Mesenchymal stem cell (in vitro differentiated cells and primary cell): ENCODE results near the gene LY86.

Experiments
- DNase-seq: peaks from one replicate; pipeline ENCODE4 v3.0.0-alpha.2; 2013
- H2AFZ ChIP-seq: one replicate; pipeline ENCODE4 v1.6.1; 2013; ENCODE audit warnings: low read depth, mild to moderate bottlenecking, control low read depth, inconsistent platforms, low read length, moderate library complexity
- H2AK5ac ChIP-seq: 2 replicates; pipeline ENCODE4 v1.6.1; 2013; ENCODE audit warnings: low read length, moderate library complexity, mild to moderate bottlenecking, inconsistent platforms; ENCODE audit not compliant: severe bottlenecking
- H2BK120ac ChIP-seq: one replicate; pipeline ENCODE4 v1.6.1; 2013; ENCODE audit warnings: low read depth, mild to moderate bottlenecking, inconsistent platforms, low read length, moderate library complexity
- H2BK12ac ChIP-seq, 2 experiments: one replicate each; pipeline ENCODE4 v1.6.1; 2013; ENCODE audit warnings: inconsistent platforms in 2 of 2, low read length in 2 of 2, mild to moderate bottlenecking in 2 of 2, moderate library complexity in 2 of 2, control low read depth in 1 of 2
- H2BK15ac ChIP-seq: one replicate; pipeline ENCODE4 v1.6.1; 2013; ENCODE audit warnings: mild to moderate bottlenecking, low read depth, inconsistent platforms; ENCODE audit not compliant: poor library complexity, severe bottlenecking
- H2BK5ac ChIP-seq: 2 replicates; pipeline ENCODE4 v1.6.1; 2013; ENCODE audit warnings: low read depth, mild to moderate bottlenecking, low read length, control low read depth, inconsistent platforms; ENCODE audit not compliant: poor library complexity, severe bottlenecking
- H3K14ac ChIP-seq, 2 experiments: one replicate each; pipeline ENCODE4 v1.6.1; 2013; ENCODE audit warnings: inconsistent platforms in 2 of 2, low read length in 2 of 2, control low read depth in 1 of 2, mild to moderate bottlenecking in 1 of 2, moderate library complexity in 1 of 2
- H3K18ac ChIP-seq, 2 experiments: one replicate each; pipeline ENCODE4 v1.6.1; 2013; ENCODE audit warnings: inconsistent platforms in 2 of 2, low read length in 2 of 2, control low read depth in 1 of 2, low read depth in 1 of 2, mild to moderate bottlenecking in 1 of 2
- H3K23ac ChIP-seq, 2 experiments: one replicate each; pipeline ENCODE4 v1.6.1; 2013; ENCODE audit warnings: inconsistent platforms in 2 of 2, low read length in 2 of 2, mild to moderate bottlenecking in 2 of 2, moderate library complexity in 2 of 2, control low read depth in 1 of 2
- H3K27ac ChIP-seq: 2 replicates; pipeline ENCODE4 v1.5.1; 2013; ENCODE audit warnings: mild to moderate bottlenecking, moderate library complexity, low read length, control low read depth, inconsistent platforms; ENCODE audit not compliant: poor library complexity, severe bottlenecking
- H3K27me3 ChIP-seq, 2 experiments: 2 replicates each; pipeline versions ENCODE4 v1.6.1 to v1.7.0; 2013; ENCODE audit warnings: low read length in 2 of 2, mild to moderate bottlenecking in 2 of 2, moderate library complexity in 2 of 2, control low read depth in 1 of 2, inconsistent platforms in 1 of 2; ENCODE audit not compliant: control insufficient read depth in 1 of 2, insufficient read depth in 1 of 2
- H3K36me3 ChIP-seq, 2 experiments: 2 replicates each; pipeline versions ENCODE4 v1.6.1 to v1.7.0; 2013; ENCODE audit warnings: low read length in 2 of 2, control low read depth in 1 of 2, inconsistent platforms in 1 of 2, low read depth in 1 of 2, mild to moderate bottlenecking in 1 of 2; ENCODE audit not compliant: insufficient read depth in 2 of 2, control insufficient read depth in 1 of 2
- H3K4ac ChIP-seq, 2 experiments: one replicate each; pipeline ENCODE4 v1.6.1; 2013; ENCODE audit warnings: inconsistent platforms in 2 of 2, low read length in 2 of 2, mild to moderate bottlenecking in 2 of 2, moderate library complexity in 2 of 2, control low read depth in 1 of 2, low read depth in 1 of 2
- H3K4me1 ChIP-seq: 2 replicates; pipeline ENCODE4 v1.6.1; 2013; ENCODE audit warnings: low read depth, low read length, control low read depth; ENCODE audit not compliant: control insufficient read depth, insufficient read depth
- H3K4me2 ChIP-seq: 2 replicates; pipeline ENCODE4 v1.6.1; 2013; ENCODE audit warnings: low read length, mild to moderate bottlenecking, inconsistent platforms; ENCODE audit not compliant: poor library complexity, severe bottlenecking
- H3K4me3 ChIP-seq, 2 experiments: 2 replicates each; pipeline versions ENCODE4 v1.5.1 to v1.7.0; 2013; ENCODE audit warnings: low read length in 2 of 2, mild to moderate bottlenecking in 2 of 2, control low read depth in 1 of 2, low read depth in 1 of 2; ENCODE audit not compliant: insufficient read depth in 1 of 2
- H3K79me1 ChIP-seq: replicated peaks from 2 replicates; pipeline ENCODE4 v1.6.1; 2013; ENCODE audit warnings: mild to moderate bottlenecking, control low read depth, low read length, inconsistent platforms; ENCODE audit not compliant: poor library complexity, severe bottlenecking
- H3K9ac ChIP-seq: 2 replicates; pipeline ENCODE4 v1.7.0; 2013; ENCODE audit warnings: mild to moderate bottlenecking, low read length, moderate library complexity
- H3K9me3 ChIP-seq: 2 replicates; pipeline ENCODE4 v1.7.0; 2013; ENCODE audit warnings: mild to moderate bottlenecking, low read length; ENCODE audit not compliant: control insufficient read depth
- H4K8ac ChIP-seq: one replicate; pipeline ENCODE4 v1.6.1; 2013; ENCODE audit warnings: inconsistent platforms, mild to moderate bottlenecking, low read length, moderate library complexity
- H4K91ac ChIP-seq: one replicate; pipeline ENCODE4 v1.6.1; 2013; ENCODE audit warnings: mild to moderate bottlenecking, low read length, inconsistent platforms
- WGBS: methylation state at CpG from one replicate; pipeline ENCODE4 v1.1.7; 2013; ENCODE audit warnings: mixed read lengths; 5-methylcytosine and 5-hydroxymethylcytosine counted together

The LY86 gene

DNA sequence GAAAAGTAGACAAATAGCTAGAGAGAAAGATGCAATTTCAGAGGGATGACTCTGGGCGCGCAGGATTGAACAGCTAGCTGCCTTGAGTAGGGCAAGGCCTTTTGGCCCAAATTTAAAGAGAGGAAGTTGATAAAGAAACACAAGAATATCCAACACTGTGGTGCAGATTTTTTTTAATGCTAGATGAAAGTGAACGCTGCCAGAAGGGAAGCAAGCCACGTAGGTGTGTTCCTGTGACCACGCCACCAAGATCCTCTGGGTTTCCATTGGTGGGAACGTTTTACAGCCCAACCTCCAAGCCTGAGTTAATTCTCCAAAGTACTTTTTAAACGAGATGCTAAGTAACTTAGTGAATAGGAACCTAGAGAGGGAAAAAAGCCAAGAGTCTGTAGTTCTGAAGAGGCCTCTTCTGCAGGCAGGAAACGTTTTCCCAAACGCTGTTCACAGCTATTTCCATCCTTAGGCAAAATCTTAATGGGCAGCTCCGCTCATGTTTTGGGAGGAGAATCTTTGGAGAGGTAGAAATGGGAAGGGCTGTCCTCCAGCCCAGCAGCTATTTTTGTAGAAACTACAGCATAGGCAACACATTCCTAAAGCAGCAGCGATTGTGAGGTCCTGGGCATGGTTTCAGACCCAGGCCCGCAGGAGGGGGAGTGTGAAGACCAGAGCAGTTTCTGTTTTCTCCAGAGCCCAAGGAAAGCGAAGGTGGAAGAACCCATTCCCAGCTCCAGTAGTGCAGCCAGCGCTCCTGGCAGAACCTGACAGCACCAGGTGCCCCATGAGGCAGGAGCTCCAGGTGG is 8.2 kb downstream of the LY86 start:
- Histone ChIP-seq H3K4me3 (no peak overlapping the region), H3K4ac (no peak overlapping the region), H4K8ac (no peak overlapping the region), H2AFZ (no peak overlapping the region), H4K91ac (no peak overlapping the region), H3K79me1 (no peaks in the 10 kb centered on the region), H3K9ac (no peak overlapping the region), H2BK120ac (no peak overlapping the region), H3K18ac (no peak overlapping the region), H3K4me1 (no peaks in the 10 kb centered on the region), H3K23ac (no peak overlapping the region), H3K4me2 (no peak overlapping the region), H2BK5ac (no peak overlapping the region), H3K27me3 (peaks cover 0 to 17% of the 10 kb centered on the region in 2 experiments), H2BK12ac (no peak overlapping the region), H2BK15ac (no peak overlapping the region), H3K9me3 (peaks cover under 1% of the 10 kb centered on the region), H3K14ac (no peak overlapping the region), H3K27ac (no peak overlapping the region), H3K36me3 (no peaks in the 10 kb centered on the region), H2AK5ac (no peak overlapping the region)
- 72% methylated on average over 13 of the region's 14 CpGs for WGBS
- no peak for DNase-seq

DNA sequence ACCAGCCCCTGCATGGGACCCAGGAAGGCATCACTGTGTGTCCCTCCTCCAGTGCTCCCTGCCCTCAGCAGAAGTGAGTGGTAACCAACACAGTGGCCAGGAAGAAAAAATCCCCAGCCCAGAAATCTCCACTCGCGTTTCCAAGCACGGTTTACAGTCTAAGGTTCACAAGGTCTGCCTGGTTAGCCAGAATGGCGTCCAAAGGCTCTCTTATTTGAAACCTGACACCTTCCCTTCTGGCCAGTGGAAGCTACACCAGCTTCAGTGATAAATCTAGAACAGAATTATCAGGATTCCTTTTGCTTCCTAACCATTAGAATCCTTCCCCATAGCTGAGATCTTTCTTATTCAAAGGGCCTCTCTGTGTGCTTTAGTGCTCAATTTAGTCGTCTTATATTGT is 9.2 kb downstream of the LY86 start:
- Histone ChIP-seq H3K18ac (no peak overlapping the region), H2BK12ac (no peak overlapping the region), H4K91ac (no peak overlapping the region), H4K8ac (no peak overlapping the region), H2AK5ac (no peak overlapping the region), H3K27ac (no peak overlapping the region), H3K27me3 (peaks cover 0 to 17% of the 10 kb centered on the region in 2 experiments), H3K14ac (no peak overlapping the region), H3K9me3 (peaks cover 7% of the 10 kb centered on the region), H2BK15ac (no peak overlapping the region), H3K4ac (no peak overlapping the region), H3K79me1 (no peaks in the 10 kb centered on the region), H2AFZ (no peak overlapping the region), H3K4me3 (no peak overlapping the region), H2BK5ac (no peak overlapping the region), H3K4me2 (no peak overlapping the region), H3K36me3 (no peaks in the 10 kb centered on the region), H3K4me1 (no peaks in the 10 kb centered on the region), H3K9ac (no peak overlapping the region), H3K23ac (no peak overlapping the region), H2BK120ac (no peak overlapping the region)
- no peak for DNase-seq
- WGBS: 72% methylated on average over 5 of the region's 5 CpGs

DNA sequence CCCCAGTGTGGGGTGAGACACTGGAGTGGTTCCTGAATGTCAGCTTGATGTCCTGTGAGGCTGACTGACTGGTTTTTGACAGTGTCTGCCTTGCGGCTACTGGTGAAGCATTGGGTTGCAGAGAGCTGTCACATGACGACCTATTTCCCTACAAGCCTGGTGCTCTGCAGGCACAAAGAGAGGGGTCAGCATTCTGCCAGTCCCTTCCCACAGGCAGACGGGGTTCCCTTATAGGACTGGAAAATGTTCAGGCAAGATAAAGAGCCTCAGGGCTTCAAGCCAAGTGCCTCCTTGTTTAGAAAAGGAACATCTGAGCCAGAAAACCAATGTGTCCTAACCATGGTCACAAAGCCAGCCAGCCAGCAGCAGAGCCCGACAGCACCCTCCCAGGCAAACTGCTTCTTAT is 11.0 kb downstream of the LY86 start:
- no peak overlapping the region for H3K4me2 ChIP-seq
- 65% methylated on average over 4 of the region's 4 CpGs for WGBS
- H4K91ac ChIP-seq: no peak overlapping the region

DNA sequence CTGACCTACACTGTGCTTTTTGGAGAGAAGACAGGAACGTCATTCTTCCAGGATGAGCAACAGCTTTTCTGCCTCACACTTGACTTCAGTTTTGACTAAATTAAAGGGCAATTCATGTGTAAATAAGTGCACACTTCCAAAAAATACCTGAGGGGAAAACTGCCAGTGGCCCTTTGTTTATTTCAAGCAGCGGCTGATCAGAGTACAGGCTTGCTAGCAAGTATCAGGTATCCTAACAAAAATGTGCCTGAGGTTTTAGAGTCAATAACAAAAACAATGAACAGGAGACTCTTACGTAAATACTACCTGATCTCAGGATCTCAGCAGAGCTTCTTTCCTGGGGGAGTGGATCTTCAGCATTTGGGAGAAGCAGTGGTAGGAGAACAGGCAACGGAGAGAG is 12.4 kb downstream of the LY86 start:
- no peak overlapping the region for H3K4ac ChIP-seq
- H4K8ac ChIP-seq: no peak overlapping the region
- no peak overlapping the region for H2BK5ac ChIP-seq
- H2AFZ ChIP-seq: no peak overlapping the region
- H3K36me3 ChIP-seq: no peaks in the 10 kb centered on the region
- DNase-seq: no peak
- no peak overlapping the region for H2BK12ac ChIP-seq
- H3K18ac ChIP-seq: no peak overlapping the region
- no peak overlapping the region for H3K4me3 ChIP-seq
- H2BK120ac ChIP-seq: no peak overlapping the region
- no peak overlapping the region for H2BK15ac ChIP-seq
- H3K9me3 ChIP-seq: peaks cover 30% of the 10 kb centered on the region
- H3K14ac ChIP-seq: no peak overlapping the region
- peaks cover 0 to 13% of the 10 kb centered on the region in 2 experiments for H3K27me3 ChIP-seq
- H3K4me2 ChIP-seq: no peak overlapping the region
- H3K4me1 ChIP-seq: no peaks in the 10 kb centered on the region
- H3K9ac ChIP-seq: no peak overlapping the region
- no peak overlapping the region for H3K23ac ChIP-seq
- H3K79me1 ChIP-seq: no peaks in the 10 kb centered on the region
- H4K91ac ChIP-seq: no peak overlapping the region
- WGBS: 78% methylated on average over 2 of the region's 4 CpGs
- no peak overlapping the region for H3K27ac ChIP-seq
- H2AK5ac ChIP-seq: no peak overlapping the region

More for the DNA sequence above, 11.0 kb downstream of the LY86 start:
- Histone ChIP-seq H3K9me3 (peaks cover 18% of the 10 kb centered on the region), H3K79me1 (no peaks in the 10 kb centered on the region), H2BK120ac (no peak overlapping the region), H3K9ac (no peak overlapping the region), H2BK5ac (no peak overlapping the region), H3K14ac (no peak overlapping the region), H4K8ac (no peak overlapping the region), H2AFZ (no peak overlapping the region), H2BK15ac (no peak overlapping the region), H3K4me1 (no peaks in the 10 kb centered on the region), H3K27me3 (peaks cover 0 to 17% of the 10 kb centered on the region in 2 experiments), H3K36me3 (no peaks in the 10 kb centered on the region), H3K18ac (no peak overlapping the region), H2BK12ac (no peak overlapping the region), H3K4ac (no peak overlapping the region), H2AK5ac (no peak overlapping the region), H3K23ac (no peak overlapping the region), H3K4me3 (no peak overlapping the region), H3K27ac (no peak overlapping the region)
- no peak for DNase-seq
